CD14-positive monocyte (primary cell): ENCODE results near the gene GLI3. TPM values are rescaled to one million over a fixed set of nuclear protein-coding genes. Genes with fewer than 3 reads are reported as not detected.
A peak's percentile ranks its signal among the peaks of the same experiment; 100 is the strongest.

Experiments used
- DNase-seq, 3 donors: peaks; one replicate each; pipeline ENCODE4 v3.0.0-alpha.2; 2011 to 2022
- H2AFZ ChIP-seq: 2 replicates; pipeline ENCODE4 v1.6.0; 2012; ENCODE audit warnings: mild to moderate bottlenecking, low read depth, low read length, inconsistent platforms; ENCODE audit not compliant: insufficient read depth, poor library complexity, severe bottlenecking
- H3K27ac ChIP-seq, 2 donors: 1 replicate in 1 of 2; 2 replicates in 1 of 2; pipeline ENCODE4 v1.5.1; 2012 to 2013; ENCODE audit warnings: low read length in 2 of 2, control low read depth in 1 of 2, inconsistent platforms in 1 of 2, low read depth in 1 of 2, mild to moderate bottlenecking in 1 of 2
- H3K27me3 ChIP-seq, 2 donors: one replicate each; pipeline versions ENCODE4 v1.6.0 to v1.6.1; 2011 to 2013; ENCODE audit warnings: low read length in 2 of 2; ENCODE audit not compliant: control insufficient read depth in 2 of 2, insufficient read depth in 2 of 2
- H3K36me3 ChIP-seq, 2 donors: replicated peaks in 1 of 2; 1 replicate in 1 of 2; 2 replicates in 1 of 2; pipeline versions ENCODE4 v1.5.1 to v1.6.1; 2012 to 2013; ENCODE audit warnings: low read length in 2 of 2, control low read depth in 1 of 2, inconsistent platforms in 1 of 2, mild to moderate bottlenecking in 1 of 2; ENCODE audit not compliant: insufficient read depth in 2 of 2, control insufficient read depth in 1 of 2
- H3K4me1 ChIP-seq, 2 donors: 1 replicate in 1 of 2; 2 replicates in 1 of 2; pipeline versions ENCODE4 v1.5.1 to v1.6.1; 2012 to 2013; ENCODE audit warnings: low read length in 2 of 2, control low read depth in 1 of 2, inconsistent platforms in 1 of 2, mild to moderate bottlenecking in 1 of 2, moderate library complexity in 1 of 2; ENCODE audit not compliant: insufficient read depth in 2 of 2, control insufficient read depth in 1 of 2
- H3K4me2 ChIP-seq: replicated peaks from 2 replicates; pipeline ENCODE3; 2012; ENCODE audit warnings: low read length, moderate library complexity, mild to moderate bottlenecking; ENCODE audit not compliant: poor library complexity, severe bottlenecking; ENCODE audit errors: extremely low read depth
- H3K4me3 ChIP-seq, 3 experiments: fragments of 200-600 bp in 1 of 3; sonication (generic) in 1 of 3; replicated peaks in 1 of 3; 1 replicate in 2 of 3; 2 replicates in 1 of 3; pipeline ENCODE4 v1.5.1; 2011 to 2013; ENCODE audit warnings: low read length in 3 of 3, mild to moderate bottlenecking in 3 of 3, control low read depth in 2 of 3, low read depth in 2 of 3, inconsistent platforms in 1 of 3, moderate library complexity in 1 of 3
- H3K79me2 ChIP-seq: 2 replicates; pipeline ENCODE4 v1.6.0; 2012; ENCODE audit warnings: mild to moderate bottlenecking, control low read depth, inconsistent platforms, low read length, moderate library complexity; ENCODE audit not compliant: insufficient read depth
- H3K9ac ChIP-seq: 2 replicates; pipeline ENCODE4 v1.6.0; 2017; ENCODE audit warnings: low read length, mild to moderate bottlenecking; ENCODE audit not compliant: insufficient read depth, poor library complexity, severe bottlenecking
- H3K9me3 ChIP-seq, 2 donors: replicated peaks in 1 of 2; 1 replicate in 1 of 2; 2 replicates in 1 of 2; pipeline versions ENCODE4 v1.5.1 to v1.6.1; 2012 to 2013; ENCODE audit warnings: low read length in 2 of 2, control low read depth in 1 of 2; ENCODE audit not compliant: control insufficient read depth in 1 of 2, insufficient read depth in 1 of 2
- H4K20me1 ChIP-seq: 2 replicates; pipeline ENCODE4 v1.6.0; 2012; ENCODE audit warnings: mild to moderate bottlenecking, low read length, control low read depth, moderate library complexity; ENCODE audit not compliant: insufficient read depth
- H3K27ac Mint-ChIP-seq, 7 donors: one replicate each; pipeline ENCODE4 v1.8.0; 2020; ENCODE audit warnings: mild to moderate bottlenecking in 7 of 7, mixed read lengths in 7 of 7, moderate library complexity in 6 of 7, inconsistent platforms in 2 of 7
- H3K27me3 Mint-ChIP-seq, 3 donors: one replicate each; pipeline ENCODE4 v1.8.0; 2021 to 2022; ENCODE audit warnings: low read depth in 3 of 3, mild to moderate bottlenecking in 3 of 3, mixed read lengths in 3 of 3, moderate library complexity in 3 of 3, inconsistent platforms in 1 of 3
- H3K36me3 Mint-ChIP-seq, 2 donors: one replicate each; pipeline ENCODE4 v1.8.0; 2020; ENCODE audit warnings: mixed read lengths in 2 of 2, inconsistent platforms in 1 of 2, mild to moderate bottlenecking in 1 of 2
- H3K4me1 Mint-ChIP-seq: one replicate; pipeline ENCODE4 v1.8.0; 2020; ENCODE audit warnings: mild to moderate bottlenecking, mixed read lengths
- H3K4me3 Mint-ChIP-seq, 2 donors: one replicate each; pipeline ENCODE4 v1.8.0; 2020; ENCODE audit warnings: mild to moderate bottlenecking in 2 of 2, mixed read lengths in 2 of 2, moderate library complexity in 1 of 2
- H3K9me3 Mint-ChIP-seq, 7 donors: one replicate each; pipeline ENCODE4 v1.8.0; 2020 to 2022; ENCODE audit warnings: mixed read lengths in 7 of 7, mild to moderate bottlenecking in 6 of 7, moderate library complexity in 6 of 7, inconsistent platforms in 2 of 7
- WGBS: methylation state at CpG from one replicate; pipeline ENCODE4 v1.1.5; 2013; ENCODE audit warnings: missing lambda C conversion rate; ENCODE audit not compliant: insufficient coverage; 5-methylcytosine and 5-hydroxymethylcytosine counted together
- intact Hi-C, 2 donors: fragments of 100-400 bp; cut with micrococcal nuclease; formaldehyde crosslinking; loops; one replicate each; pipeline versions ENCODE4 v1.15.0 to v1.15.1; 2023
- polyA plus RNA-seq, 3 donors: library from polyadenylated mRNA; depleted of rRNA in 1 of 3; unstranded in 2 of 3; stranded (reverse) in 1 of 3; fragments of 300-500 nt in 2 of 3; fragments of >200 nt in 1 of 3; fragmentation: Illumina TruSeq in 2 of 3; gene quantifications; 1 replicate in 2 of 3; 2 replicates in 1 of 3; pipeline ENCODE4 v1.2.3, GENCODE V29; 2012 to 2021
- TF ChIP-seq, protein P1 (sequence below): fragments of 200-600 bp; IDR thresholded peaks from one replicate; pipeline ENCODE4 v1.8.0; 2022; ENCODE audit warnings: antibody characterized with exemption, mild to moderate bottlenecking

The GLI3 gene
- polyA plus RNA-seq, 3 donors, result not detected

DNA sequence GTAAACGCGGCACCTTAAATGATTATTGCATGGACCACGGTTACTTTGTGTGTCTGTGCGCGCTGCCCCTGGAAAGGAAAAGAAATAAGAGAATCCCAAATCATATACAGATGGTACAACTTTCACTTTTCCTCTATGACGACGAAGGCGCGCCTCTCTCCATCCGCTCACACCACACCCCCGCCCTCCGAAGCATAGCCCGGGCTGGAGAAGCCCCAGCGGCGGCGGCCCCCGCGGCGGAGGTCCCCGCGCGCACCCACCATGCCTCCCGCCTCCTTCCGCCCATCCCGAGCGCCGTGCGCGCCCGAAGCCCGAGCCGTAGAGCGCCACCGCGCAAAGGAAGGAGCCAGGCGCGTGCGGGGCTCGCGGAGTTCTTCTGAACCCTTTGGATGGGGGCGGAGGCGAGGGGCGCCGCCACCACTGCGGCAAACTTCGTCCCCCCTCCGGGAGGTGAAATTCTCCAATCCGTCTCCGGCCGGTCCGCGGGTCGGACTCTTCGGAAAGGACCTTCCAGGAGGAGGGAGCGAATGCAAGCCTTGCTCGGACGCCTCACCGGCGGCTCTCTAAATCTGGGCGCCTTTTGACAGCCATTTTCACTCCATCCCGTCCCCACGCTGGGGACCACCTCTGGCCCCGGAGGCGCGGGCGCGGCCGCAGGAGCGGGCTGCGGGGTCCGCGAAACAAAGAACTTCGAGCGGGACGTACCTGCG is 588 bp downstream of the GLI3 start:
- H3K9me3 Mint-ChIP-seq, result peaks cover 0 to 11% (median 6%) of the 10 kb centered on the region in 7 donors
- peak overlapping the region; percentile 87 for H3K4me2 ChIP-seq
- peak overlapping the region; percentile 31 to 79 (median 41) for H3K4me3 ChIP-seq
- peaks cover 15% of the 10 kb centered on the region for H3K4me1 Mint-ChIP-seq
- TF ChIP-seq, protein P1, sequence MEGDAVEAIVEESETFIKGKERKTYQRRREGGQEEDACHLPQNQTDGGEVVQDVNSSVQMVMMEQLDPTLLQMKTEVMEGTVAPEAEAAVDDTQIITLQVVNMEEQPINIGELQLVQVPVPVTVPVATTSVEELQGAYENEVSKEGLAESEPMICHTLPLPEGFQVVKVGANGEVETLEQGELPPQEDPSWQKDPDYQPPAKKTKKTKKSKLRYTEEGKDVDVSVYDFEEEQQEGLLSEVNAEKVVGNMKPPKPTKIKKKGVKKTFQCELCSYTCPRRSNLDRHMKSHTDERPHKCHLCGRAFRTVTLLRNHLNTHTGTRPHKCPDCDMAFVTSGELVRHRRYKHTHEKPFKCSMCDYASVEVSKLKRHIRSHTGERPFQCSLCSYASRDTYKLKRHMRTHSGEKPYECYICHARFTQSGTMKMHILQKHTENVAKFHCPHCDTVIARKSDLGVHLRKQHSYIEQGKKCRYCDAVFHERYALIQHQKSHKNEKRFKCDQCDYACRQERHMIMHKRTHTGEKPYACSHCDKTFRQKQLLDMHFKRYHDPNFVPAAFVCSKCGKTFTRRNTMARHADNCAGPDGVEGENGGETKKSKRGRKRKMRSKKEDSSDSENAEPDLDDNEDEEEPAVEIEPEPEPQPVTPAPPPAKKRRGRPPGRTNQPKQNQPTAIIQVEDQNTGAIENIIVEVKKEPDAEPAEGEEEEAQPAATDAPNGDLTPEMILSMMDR, result no peak
- H3K4me1 ChIP-seq, result peaks cover 10 to 13% of the 10 kb centered on the region in 2 donors
- H3K4me3 Mint-ChIP-seq, result peak overlapping the region; percentile 70 to 96
- H3K27me3 ChIP-seq, result peaks cover 76 to 85% of the 10 kb centered on the region in 2 donors
- H3K9ac ChIP-seq, result peak overlapping the region; percentile 21
- intact Hi-C loops, result no loop called here
- H3K79me2 ChIP-seq, result no peaks in the 10 kb centered on the region
- no peak overlapping the region for H3K27ac Mint-ChIP-seq
- peaks cover 0 to 4% of the 10 kb centered on the region in 2 donors for H3K36me3 Mint-ChIP-seq
- H3K27me3 Mint-ChIP-seq, result peaks cover 72 to 86% (median 75%) of the 10 kb centered on the region in 3 donors
- no peak overlapping the region for H3K27ac ChIP-seq
- no peak for DNase-seq
- H4K20me1 ChIP-seq, result no peaks in the 10 kb centered on the region
- peak overlapping the region; percentile 68 for H2AFZ ChIP-seq
- no peaks in the 10 kb centered on the region for H3K36me3 ChIP-seq
- under 1% methylated on average over 72 of the region's 76 CpGs for WGBS
- peaks cover 0 to 9% of the 10 kb centered on the region in 2 donors for H3K9me3 ChIP-seq

DNA sequence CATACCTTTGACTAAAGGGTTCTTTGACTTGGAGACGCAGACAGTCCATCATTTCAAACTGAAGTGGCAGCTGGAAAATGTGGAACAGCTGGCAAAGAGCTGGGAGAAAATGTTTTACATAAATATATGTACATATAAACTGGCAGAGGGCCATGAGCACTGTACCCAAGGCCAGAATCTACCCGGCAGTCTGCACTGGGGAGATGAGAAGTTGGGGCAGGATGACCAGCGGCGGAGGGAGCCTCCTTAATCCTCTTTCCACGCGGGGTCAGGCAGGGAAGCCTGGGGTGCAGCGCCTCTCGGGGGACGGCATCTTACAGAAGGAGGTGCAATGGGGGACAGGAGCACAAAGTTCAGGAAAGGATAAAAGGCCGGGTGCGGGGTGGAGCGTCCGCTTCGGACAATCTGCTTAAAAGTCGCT is 1.3 kb downstream of the GLI3 start:
- Histone ChIP-seq H3K79me2 (no peaks in the 10 kb centered on the region), H3K9ac (peak overlapping the region; percentile 21), H3K4me1 (peaks cover 10 to 13% of the 10 kb centered on the region in 2 donors), H3K4me2 (peak overlapping the region; percentile 87), H3K27me3 (peaks cover 78 to 84% of the 10 kb centered on the region in 2 donors), H3K4me3 (peak overlapping the region in 2 of 3 experiments; percentile 31 to 79), H2AFZ (peak overlapping the region; percentile 68), H3K9me3 (peaks cover 0 to 9% of the 10 kb centered on the region in 2 donors), H3K27ac (no peak overlapping the region), H4K20me1 (no peaks in the 10 kb centered on the region), H3K36me3 (no peaks in the 10 kb centered on the region)
- H3K9me3 Mint-ChIP-seq, result peaks cover 0 to 11% (median 6%) of the 10 kb centered on the region in 7 donors
- intact Hi-C loops, result no loop called here
- H3K36me3 Mint-ChIP-seq, result peaks cover 0 to 4% of the 10 kb centered on the region in 2 donors
- no peak overlapping the region for H3K27ac Mint-ChIP-seq
- peaks cover 74 to 92% (median 78%) of the 10 kb centered on the region in 3 donors for H3K27me3 Mint-ChIP-seq
- DNase-seq, result no peak
- 5% methylated on average over 12 of the region's 15 CpGs for WGBS
- TF ChIP-seq, protein P1, result no peak
- H3K4me1 Mint-ChIP-seq, result peaks cover 15% of the 10 kb centered on the region
- H3K4me3 Mint-ChIP-seq, result peak overlapping the region; percentile 70 to 96
